ENCODE results near the gene DEGS2.

DEGS2 gene

GRCh38 chr14:100128688-100129087 is 30.8 kb downstream of the DEGS2 start:
- DNase-seq: no peak

- DNase-seq: no peak
Observed at GRCh38 chr14:100127853-100128455, 31.5 kb downstream of the DEGS2 start.

- no peak for DNase-seq
Observed at GRCh38 chr14:100126401-100126800, 33.0 kb downstream of the DEGS2 start.

GRCh38 chr14:100124551-100125088 is 34.8 kb downstream of the DEGS2 start:
- no peak for DNase-seq

- DNase-seq: no peak
Observed at GRCh38 chr14:100123618-100124017, 35.8 kb downstream of the DEGS2 start.

GRCh38 chr14:100122481-100123223 is 36.8 kb downstream of the DEGS2 start:
- no peak for DNase-seq

- DNase-seq: no peak
Observed at GRCh38 chr14:100121643-100122480, 37.6 kb downstream of the DEGS2 start.

- no peak for DNase-seq
Observed at GRCh38 chr14:100120522-100121269, 38.7 kb downstream of the DEGS2 start.

- DNase-seq: no peak
Observed at GRCh38 chr14:100119251-100119650, 40.2 kb downstream of the DEGS2 start.

- no peak for DNase-seq
Observed at GRCh38 chr14:100118396-100119011, 40.9 kb downstream of the DEGS2 start.

GRCh38 chr14:100117633-100118395 is 41.6 kb downstream of the DEGS2 start:
- DNase-seq: no peak

- DNase-seq: no peak
Observed at GRCh38 chr14:100117026-100117425, 42.4 kb downstream of the DEGS2 start.

- DNase-seq: no peak
Observed at GRCh38 chr14:100116134-100116533, 43.3 kb downstream of the DEGS2 start.

- no peak for DNase-seq
Observed at GRCh38 chr14:100115726-100116125, 43.7 kb downstream of the DEGS2 start.

GRCh38 chr14:100115236-100115635 is 44.2 kb downstream of the DEGS2 start:
- no peak for DNase-seq

GRCh38 chr14:100114109-100114765 is 45.2 kb downstream of the DEGS2 start:
- DNase-seq: no peak

GRCh38 chr14:100111931-100112704 is 47.3 kb downstream of the DEGS2 start:
- DNase-seq: no peak

GRCh38 chr14:100110816-100111215 is 48.6 kb downstream of the DEGS2 start:
- DNase-seq: no peak

- DNase-seq: no peak
Observed at GRCh38 chr14:100109594-100109955, 49.9 kb downstream of the DEGS2 start.
